Measurements from ENCODE around the gene MAN1C1. TPM values are rescaled to one million over a fixed set of nuclear protein-coding genes. Genes with fewer than 3 reads are reported as not detected.

The MAN1C1 gene
- polyA plus RNA-seq, 1 donor from 2014 or later, result 1.3 TPM

- Histone ChIP-seq H3K4me2 (ENCODE audit: low read length) (peak overlapping the region; percentile 96), H3K36me3 (ENCODE audit: insufficient read depth, low read length) (no peaks in the 10 kb centered on the region), H3K27me3 (ENCODE audit: insufficient read depth, low read depth, low read length) (no peaks in the 10 kb centered on the region), H3K79me2 (replicated peaks; ENCODE audit: insufficient read depth, low read length) (peaks cover 21% of the 10 kb centered on the region), H3F3A (ENCODE audit: insufficient read depth, low read length, poor library complexity, severe bottlenecking) (no peaks in the 10 kb centered on the region), H3K9ac (ENCODE audit: low read length) (peak overlapping the region; percentile 81), H2AFZ (ENCODE audit: low read depth, low read length) (peak overlapping the region; percentile 48), H3K9me2 (ENCODE audit: insufficient read depth, low read length) (no peaks in the 10 kb centered on the region), H3K9me3 (ENCODE audit: low read length) (no peaks in the 10 kb centered on the region), H4K20me1 (ENCODE audit: insufficient read depth) (no peaks in the 10 kb centered on the region), H3K27ac (ENCODE audit: low read length) (peak overlapping the region; percentile 86), H3K4me3 (ENCODE audit: low read length) (peak overlapping the region; percentile 89)
- TF ChIP-seq POLR2AphosphoS5 (IDR thresholded peaks at IDR 0.05) (peak; percentile 45), RAD21 (conservative IDR thresholded peaks at IDR 0.05) (peak; percentile 23), CTCF (IDR thresholded peaks at IDR 0.05; ENCODE audit: poor library complexity, severe bottlenecking) (no peak), SMC3 (conservative IDR thresholded peaks at IDR 0.05; ENCODE audit: poor library complexity) (peak; percentile 20)
Observed at GRCh38 chr1:25820247-25821111, 203.9 kb downstream of the MAN1C1 start.

GRCh38 chr1:25821112-25821476 lies 204.5 kb downstream of the MAN1C1 start:
- Histone ChIP-seq H3K9me2 (ENCODE audit: insufficient read depth, low read length) (no peaks in the 10 kb centered on the region), H3K4me3 (ENCODE audit: low read length) (peak overlapping the region; percentile 89), H3K4me2 (ENCODE audit: low read length) (peak overlapping the region; percentile 96), H3K27ac (ENCODE audit: low read length) (peak overlapping the region; percentile 86), H2AFZ (ENCODE audit: low read depth, low read length) (no peak overlapping the region), H3F3A (ENCODE audit: insufficient read depth, low read length, poor library complexity, severe bottlenecking) (no peaks in the 10 kb centered on the region), H4K20me1 (ENCODE audit: insufficient read depth) (no peaks in the 10 kb centered on the region), H3K36me3 (ENCODE audit: insufficient read depth, low read length) (no peaks in the 10 kb centered on the region), H3K27me3 (ENCODE audit: insufficient read depth, low read depth, low read length) (no peaks in the 10 kb centered on the region), H3K9me3 (ENCODE audit: low read length) (no peaks in the 10 kb centered on the region), H3K9ac (ENCODE audit: low read length) (peak overlapping the region; percentile 81), H3K79me2 (replicated peaks; ENCODE audit: insufficient read depth, low read length) (peaks cover 21% of the 10 kb centered on the region)
- TF ChIP-seq RAD21 (conservative IDR thresholded peaks at IDR 0.05) (no peak), POLR2AphosphoS5 (IDR thresholded peaks at IDR 0.05) (no peak), REST (IDR thresholded peaks at IDR 0.05; ENCODE audit: borderline replicate concordance) (no peak), EP300 (conservative IDR thresholded peaks at IDR 0.05; ENCODE audit: poor library complexity, severe bottlenecking) (no peak), TAF1 (IDR thresholded peaks at IDR 0.05; ENCODE audit: low read depth) (no peak)

- Histone ChIP-seq H3K9me3 (ENCODE audit: low read length) (no peaks in the 10 kb centered on the region), H3K36me3 (ENCODE audit: insufficient read depth, low read length) (no peaks in the 10 kb centered on the region), H3K9ac (ENCODE audit: low read length) (peak overlapping the region; percentile 81), H3K9me2 (ENCODE audit: insufficient read depth, low read length) (no peaks in the 10 kb centered on the region), H3K4me2 (ENCODE audit: low read length) (peak overlapping the region; percentile 96), H3K4me3 (ENCODE audit: low read length) (peak overlapping the region; percentile 89), H3F3A (ENCODE audit: insufficient read depth, low read length, poor library complexity, severe bottlenecking) (no peaks in the 10 kb centered on the region), H3K27me3 (ENCODE audit: insufficient read depth, low read depth, low read length) (no peaks in the 10 kb centered on the region), H2AFZ (ENCODE audit: low read depth, low read length) (no peak overlapping the region), H3K79me2 (replicated peaks; ENCODE audit: insufficient read depth, low read length) (peaks cover 21% of the 10 kb centered on the region), H4K20me1 (ENCODE audit: insufficient read depth) (no peaks in the 10 kb centered on the region), H3K27ac (ENCODE audit: low read length) (no peak overlapping the region)
- no peak for TF ChIP-seq MXI1 (conservative IDR thresholded peaks at IDR 0.05; ENCODE audit: poor library complexity, severe bottlenecking)
- no peak for TF ChIP-seq EZH2 (IDR thresholded peaks at IDR 0.05; ENCODE audit: borderline replicate concordance, insufficient read depth, low read length, poor library complexity, severe bottlenecking)
- TF ChIP-seq CTCF (IDR thresholded peaks at IDR 0.05; ENCODE audit: poor library complexity, severe bottlenecking), result no peak
- no peak for TF ChIP-seq EP300 (conservative IDR thresholded peaks at IDR 0.05; ENCODE audit: poor library complexity, severe bottlenecking)
- TF ChIP-seq SMC3 (conservative IDR thresholded peaks at IDR 0.05; ENCODE audit: poor library complexity), result no peak
- no peak for TF ChIP-seq POLR2AphosphoS5 (IDR thresholded peaks at IDR 0.05)
- no peak for TF ChIP-seq REST (IDR thresholded peaks at IDR 0.05; ENCODE audit: borderline replicate concordance)
Observed at GRCh38 chr1:25821630-25822091, 205.1 kb downstream of the MAN1C1 start.
